ENCODE measurements around the gene KCTD10. TPM values are rescaled to one million over a fixed set of nuclear protein-coding genes. Genes with fewer than 3 reads are reported as not detected.

The KCTD10 gene, protein sequence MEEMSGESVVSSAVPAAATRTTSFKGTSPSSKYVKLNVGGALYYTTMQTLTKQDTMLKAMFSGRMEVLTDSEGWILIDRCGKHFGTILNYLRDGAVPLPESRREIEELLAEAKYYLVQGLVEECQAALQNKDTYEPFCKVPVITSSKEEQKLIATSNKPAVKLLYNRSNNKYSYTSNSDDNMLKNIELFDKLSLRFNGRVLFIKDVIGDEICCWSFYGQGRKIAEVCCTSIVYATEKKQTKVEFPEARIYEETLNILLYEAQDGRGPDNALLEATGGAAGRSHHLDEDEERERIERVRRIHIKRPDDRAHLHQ
- 10 to 100 TPM; 34.4 to 55.9 TPM for total RNA-seq

DNA sequence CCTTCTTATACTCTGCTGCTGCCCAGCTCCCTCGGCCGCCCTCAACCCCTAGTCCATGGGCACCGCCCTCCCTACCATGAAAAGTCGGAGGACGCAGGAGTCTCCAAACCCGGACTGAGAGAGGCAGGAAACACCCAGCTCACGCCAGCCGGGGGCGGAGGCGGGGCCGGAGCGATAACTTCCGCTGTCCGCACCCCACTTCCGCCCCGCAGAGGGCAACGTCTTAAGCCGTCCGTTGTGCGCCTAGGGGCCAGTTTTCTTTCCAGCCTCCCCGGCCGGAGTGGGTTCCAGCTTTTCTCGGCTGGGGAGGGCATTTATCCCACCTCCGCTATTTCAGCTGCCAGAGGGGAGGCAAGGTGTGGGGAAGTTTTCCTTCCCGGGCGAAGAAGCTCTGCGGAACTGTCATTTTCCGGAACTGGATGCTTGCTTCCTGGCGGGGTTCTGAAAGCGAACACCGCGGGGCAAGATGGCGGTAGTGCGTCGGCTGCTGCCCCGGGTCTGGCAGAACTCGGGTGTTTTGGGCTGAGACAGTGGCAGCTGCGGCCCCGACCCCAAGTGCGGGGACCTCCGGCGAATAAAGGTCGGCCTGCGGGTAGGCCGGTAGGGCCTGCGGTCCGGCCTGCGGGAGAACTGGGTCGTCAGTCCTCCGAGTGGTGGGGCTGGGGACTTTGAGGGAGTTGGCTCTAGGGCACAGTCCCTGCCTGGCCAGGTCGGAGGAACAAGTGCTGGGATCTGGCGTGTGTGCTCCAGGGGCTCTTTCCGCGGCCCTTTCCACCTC lies at the start of gene KCTD10, which contains the start of gene UBE3B:
Gene KCTD10 (minus strand): TSS at position 116 of the 778 bp plus-strand sequence. CDS start 38 bp downstream, at position 78.
Gene UBE3B (plus strand): TSS at position 450 of the 778 bp plus-strand sequence. CDS start 5,918 bp downstream, outside the sequence.
- H3K9me3 ChIP-seq, result no peaks in the 10 kb centered on the region
- peaks cover 0 to 45% of the 10 kb centered on the region in 2 donors for H3K4me1 ChIP-seq
- H3K4me3 ChIP-seq, result peak within 1 kb of the TSS; percentile 90 to 96
- no peaks in the 10 kb centered on the region for H3K27me3 ChIP-seq
- TF ChIP-seq, protein P1, sequence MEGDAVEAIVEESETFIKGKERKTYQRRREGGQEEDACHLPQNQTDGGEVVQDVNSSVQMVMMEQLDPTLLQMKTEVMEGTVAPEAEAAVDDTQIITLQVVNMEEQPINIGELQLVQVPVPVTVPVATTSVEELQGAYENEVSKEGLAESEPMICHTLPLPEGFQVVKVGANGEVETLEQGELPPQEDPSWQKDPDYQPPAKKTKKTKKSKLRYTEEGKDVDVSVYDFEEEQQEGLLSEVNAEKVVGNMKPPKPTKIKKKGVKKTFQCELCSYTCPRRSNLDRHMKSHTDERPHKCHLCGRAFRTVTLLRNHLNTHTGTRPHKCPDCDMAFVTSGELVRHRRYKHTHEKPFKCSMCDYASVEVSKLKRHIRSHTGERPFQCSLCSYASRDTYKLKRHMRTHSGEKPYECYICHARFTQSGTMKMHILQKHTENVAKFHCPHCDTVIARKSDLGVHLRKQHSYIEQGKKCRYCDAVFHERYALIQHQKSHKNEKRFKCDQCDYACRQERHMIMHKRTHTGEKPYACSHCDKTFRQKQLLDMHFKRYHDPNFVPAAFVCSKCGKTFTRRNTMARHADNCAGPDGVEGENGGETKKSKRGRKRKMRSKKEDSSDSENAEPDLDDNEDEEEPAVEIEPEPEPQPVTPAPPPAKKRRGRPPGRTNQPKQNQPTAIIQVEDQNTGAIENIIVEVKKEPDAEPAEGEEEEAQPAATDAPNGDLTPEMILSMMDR (IDR thresholded peaks at IDR 0.05), result no peak
- peak; percentile 89 for DNase-seq (ENCODE audit: low spot score)
- no peaks in the 10 kb centered on the region for H3K36me3 ChIP-seq
- peak within 1 kb of the TSS; percentile 94 to 99 for H3K27ac ChIP-seq

DNA sequence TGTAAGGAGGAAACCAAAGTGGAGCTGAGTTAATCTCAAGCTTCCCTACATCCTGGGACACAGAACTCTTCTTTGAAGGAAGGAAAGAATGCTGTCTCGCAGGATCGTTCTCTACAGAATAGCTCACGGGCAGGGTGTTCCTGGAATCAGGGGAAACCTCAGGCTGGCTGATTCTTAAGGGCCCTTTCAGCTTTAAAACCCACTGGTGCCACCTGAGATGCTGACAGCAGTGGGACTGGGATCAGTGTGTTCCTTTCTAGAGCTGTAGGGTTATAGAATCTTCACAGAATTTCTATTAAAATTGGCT lies 48.1 kb upstream of the KCTD10 start:
- no peak overlapping the region for H3K27ac ChIP-seq
- no peak overlapping the region for H3K4me3 ChIP-seq
- H3K9me3 ChIP-seq, result no peaks in the 10 kb centered on the region
- no peak for DNase-seq (ENCODE audit: low spot score)
- H3K4me1 ChIP-seq, result peaks cover 0 to 30% of the 10 kb centered on the region in 2 donors
- TF ChIP-seq, protein P1 (IDR thresholded peaks at IDR 0.05), result no peak
- H3K27me3 ChIP-seq, result no peaks in the 10 kb centered on the region
- H3K36me3 ChIP-seq, result peaks cover 58% of the 10 kb centered on the region

DNA sequence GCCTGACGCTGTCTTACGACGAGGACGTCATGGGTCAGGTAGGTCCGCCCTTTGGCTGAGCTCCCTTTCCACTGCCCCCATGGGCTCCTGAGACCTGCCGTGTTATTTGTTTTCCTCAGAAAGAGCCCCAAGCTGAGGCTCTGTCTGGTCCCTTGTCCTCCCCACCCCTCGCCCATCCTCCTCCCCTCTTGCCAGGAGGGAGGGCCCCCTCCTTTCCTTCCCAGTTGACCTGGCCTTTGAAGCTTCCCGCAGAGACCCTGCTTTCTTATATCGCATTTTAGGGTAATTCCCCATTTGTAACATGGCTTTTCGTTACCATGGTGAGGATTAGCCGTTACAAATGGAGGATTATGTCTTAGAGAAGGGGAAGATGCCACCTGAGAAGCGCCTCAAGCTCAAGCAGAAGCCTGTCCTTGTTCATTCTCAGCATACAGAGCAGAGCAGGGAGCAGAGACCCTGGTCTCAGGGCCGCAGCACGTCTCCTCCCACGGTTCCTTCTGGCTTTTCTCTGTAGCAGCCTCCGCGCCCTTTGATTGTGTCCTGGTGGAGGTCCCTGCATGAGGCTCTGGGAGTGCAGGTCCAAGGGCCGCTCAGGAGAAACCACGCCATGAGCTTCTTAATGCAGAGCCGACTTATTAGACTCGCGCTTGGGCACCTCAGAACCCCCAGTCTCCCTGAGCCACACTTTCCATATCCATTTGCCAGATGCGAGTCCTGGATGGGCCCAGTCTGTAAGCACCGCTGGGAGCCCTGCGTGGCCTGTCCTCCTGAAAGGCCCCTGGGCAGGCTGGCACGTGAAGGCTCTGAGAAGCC lies 47.6 kb upstream of the KCTD10 start:
- peak overlapping the region in 1 of 2 donors; percentile 8 for H3K27ac ChIP-seq

DNA sequence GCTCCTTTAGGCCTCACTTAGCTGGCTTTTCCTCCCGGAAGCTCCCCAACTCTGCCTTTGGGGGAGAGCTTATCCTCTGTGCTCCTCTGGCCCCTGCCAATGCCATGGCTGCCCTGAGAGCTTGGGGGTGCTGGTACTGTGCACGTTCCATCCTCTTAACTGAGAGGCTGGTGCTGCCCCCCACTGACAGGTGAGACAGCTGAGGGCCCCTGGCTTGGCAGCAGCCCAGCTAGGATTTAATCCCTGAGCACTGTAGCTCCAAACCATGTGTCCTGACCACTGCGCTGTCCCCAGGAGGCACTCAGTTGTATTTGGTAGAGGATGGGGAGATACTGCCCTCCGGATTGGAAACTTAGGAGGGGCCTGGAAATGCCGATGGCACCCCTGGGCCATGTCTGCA lies 46.4 kb upstream of the KCTD10 start:
- peak overlapping the region; percentile 32 to 74 for H3K27ac ChIP-seq
- peaks cover 58% of the 10 kb centered on the region for H3K36me3 ChIP-seq
- H3K27me3 ChIP-seq, result no peaks in the 10 kb centered on the region

More for the DNA sequence above, 47.6 kb upstream of the KCTD10 start:
- no peaks in the 10 kb centered on the region for H3K27me3 ChIP-seq
- H3K4me3 ChIP-seq, result no peak overlapping the region
- no peak for DNase-seq (ENCODE audit: low spot score)
- peaks cover 58% of the 10 kb centered on the region for H3K36me3 ChIP-seq
- peaks cover 0 to 34% of the 10 kb centered on the region in 2 donors for H3K4me1 ChIP-seq
- H3K9me3 ChIP-seq, result no peaks in the 10 kb centered on the region
- TF ChIP-seq, protein P1 (IDR thresholded peaks at IDR 0.05), result no peak

DNA sequence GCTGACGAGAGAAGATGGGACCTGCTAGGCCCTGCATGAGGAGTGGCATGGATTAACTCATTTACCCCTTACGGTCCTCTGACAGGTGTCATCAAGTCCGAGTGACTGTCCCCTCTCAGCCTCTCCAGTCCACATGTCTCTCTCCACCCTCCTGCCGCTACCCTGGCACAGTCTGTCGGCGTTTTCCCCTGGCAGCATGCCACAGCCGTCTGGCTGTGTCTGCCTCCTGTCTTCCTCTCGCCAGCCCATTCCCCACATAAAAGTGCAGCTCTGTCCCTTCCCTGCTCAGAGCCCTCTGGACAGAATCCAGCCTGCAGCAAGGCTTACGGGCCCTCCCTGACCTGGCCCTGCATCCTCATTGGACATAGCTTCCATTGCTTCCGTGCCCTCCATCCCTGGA lies 46.0 kb upstream of the KCTD10 start:
- H3K9me3 ChIP-seq, result no peaks in the 10 kb centered on the region
- TF ChIP-seq, protein P1 (IDR thresholded peaks at IDR 0.05), result no peak
- H3K27ac ChIP-seq, result peak overlapping the region; percentile 32 to 74
- no peak overlapping the region for H3K4me3 ChIP-seq
- peaks cover 60% of the 10 kb centered on the region for H3K36me3 ChIP-seq
- H3K4me1 ChIP-seq, result peaks cover 0 to 43% of the 10 kb centered on the region in 2 donors
- no peak for DNase-seq (ENCODE audit: low spot score)
- H3K27me3 ChIP-seq, result no peaks in the 10 kb centered on the region

More for the DNA sequence above, 46.4 kb upstream of the KCTD10 start:
- Histone ChIP-seq H3K4me1 (peaks cover 0 to 40% of the 10 kb centered on the region in 2 donors), H3K4me3 (no peak overlapping the region), H3K9me3 (no peaks in the 10 kb centered on the region)
- DNase-seq (ENCODE audit: low spot score), result no peak
- TF ChIP-seq, protein P1 (IDR thresholded peaks at IDR 0.05), result no peak

All from right atrium auricular region (tissue), 2 donors.